ENCODE measurements around the gene DCAF6.

- TF ChIP-seq CTCF (conservative IDR thresholded peaks at IDR 0.05 in 1 of 2, IDR thresholded peaks at IDR 0.05 in 1 of 2; ENCODE audit: extremely low read depth in 1 of 2, insufficient read depth in 1 of 2, low read depth in 1 of 2, low read length in 2 of 2) (no peak), EZH2 (IDR thresholded peaks at IDR 0.05; ENCODE audit: borderline replicate concordance, low read length) (no peak)
Observed at GRCh38 chr1:168045311-168045710, 108.8 kb downstream of the DCAF6 start.

Measured in mammary epithelial cell (primary cell).